Heart right ventricle (tissue), 16 donors: Measurements from ENCODE around the gene MT1H. TPM values are rescaled to one million over a fixed set of nuclear protein-coding genes. Genes with fewer than 3 reads are reported as not detected.
A peak's percentile ranks its signal among the peaks of the same experiment; 100 is the strongest.

Experiments
- ATAC-seq, 8 donors: fragments of 200-7000 bp; cut with Tn5 transposase; one replicate each; pipeline ENCODE4 v1.9.1; 2020; ENCODE audit warnings: mild to moderate bottlenecking in 8 of 8, moderate library complexity in 8 of 8, moderate number of reproducible peaks in 1 of 8
- DNase-seq, 2 donors: peaks; one replicate each; pipeline ENCODE4 v3.0.0-alpha.2; 2020
- H3K27ac ChIP-seq, 10 donors: fragments of 200-600 bp; sonication (generic) in 2 of 10; one replicate each; pipeline versions ENCODE4 v1.5.0 to v1.8.0; 2020 to 2022; ENCODE audit warnings: mild to moderate bottlenecking in 3 of 10
- H3K27me3 ChIP-seq, 7 donors: fragments of 200-600 bp; one replicate each; pipeline ENCODE4 v1.8.0; 2021 to 2022; ENCODE audit warnings: mild to moderate bottlenecking in 2 of 7
- H3K36me3 ChIP-seq, 9 donors: fragments of 200-600 bp; sonication (generic) in 1 of 9; one replicate each; pipeline versions ENCODE4 v1.5.0 to v1.8.0; 2020 to 2022; ENCODE audit warnings: mild to moderate bottlenecking in 2 of 9
- H3K4me1 ChIP-seq, 9 donors: fragments of 200-600 bp; sonication (generic) in 1 of 9; one replicate each; pipeline versions ENCODE4 v1.5.0 to v1.8.0; 2020 to 2022; ENCODE audit warnings: mild to moderate bottlenecking in 4 of 9
- H3K4me3 ChIP-seq, 10 donors: fragments of 200-600 bp; sonication (generic) in 2 of 10; one replicate each; pipeline versions ENCODE4 v1.5.0 to v1.8.0; 2020 to 2022; ENCODE audit warnings: mild to moderate bottlenecking in 7 of 10, moderate library complexity in 2 of 10
- H3K9me3 ChIP-seq, 11 donors: fragments of 200-600 bp in 10 of 11; sonication (generic) in 2 of 11; one replicate each; pipeline versions ENCODE4 v1.5.0 to v1.8.0; 2013 to 2022; ENCODE audit warnings: mild to moderate bottlenecking in 2 of 11, control low read depth in 1 of 11, moderate library complexity in 1 of 11
- CTCF ChIP-seq, 9 donors: fragments of 200-600 bp; sonication (generic) in 2 of 9; IDR thresholded peaks; one replicate each; pipeline versions ENCODE4 v1.5.0 to v1.8.0; 2021 to 2022; ENCODE audit warnings: antibody characterized with exemption in 9 of 9, mild to moderate bottlenecking in 5 of 9, moderate library complexity in 1 of 9
- WGBS, 2 donors: extraction: QIAGEN DNeasy Blood & Tissue Kit; methylation state at CpG; one replicate each; pipeline ENCODE4 v1.1.7; 2013; ENCODE audit warnings: inconsistent platforms in 1 of 2; 5-methylcytosine and 5-hydroxymethylcytosine counted together
- intact Hi-C, 10 donors: fragments of 100-400 bp; cut with DNase I; formaldehyde crosslinking; loops; one replicate each; pipeline versions ENCODE4 v1.11.1 to v1.14.2; 2022
- polyA plus RNA-seq, 2 donors: library from polyadenylated mRNA; stranded (reverse); fragments of 200-250 nt; gene quantifications; one replicate each; pipeline ENCODE4 v1.2.3, GENCODE V29; 2013
- total RNA-seq, 10 donors: library from RNA; stranded (reverse); fragmentation: NEBNext Ultra II Directional in 3 of 10; extraction: Animal tissue kit (Norgen Biotek cat#: 25700) in 3 of 10; gene quantifications; one replicate each; pipeline versions ENCODE4 v1.2.1 to v1.2.4, GENCODE V29; 2021 to 2023
- donor health status: Arrhythmogenic right ventricular cardiomyopathy.
- donor health status: ischemic (EF 13 %, LVEDD 7.1; RV severe dilation, severe dysfunction).
- donor health status: healthy with polysubstance abuse.
- donor health status: DM: no; HTN: yes; CAD: no.
- donor health status: DM: no; HTN: no; CAD: no.
- donor health status: ischemic (EF 25% LVEDD 6.9; RV normal size, moderate dysfunction).
- donor health status: ischemic (EF 25% LVEDD 5.7; RV mildly dilated, moderate dysfunction).
- donor health status: healthy.
- donor health status: DM: yes; HTN: yes; CAD: no.
- donor health status: Ischemic cardiomyopathy.
- donor health status: ischemic (EF 35%, LVEDD 5.7; RV mildly dilated, moderate dysfunction).
- donor health status: nonischemic (EF 11% LVEDD 7.7; RV severe dilation, severe dysfunction).
- donor health status: DM: yes; HTN: yes; CAD: no.
- donor health status: PGD.
- donor health status: ischemic (EF 29% LVEDD 5.4; RV normal size, mild dysfunction).
- donor health status: nonischemic (EF 23%, LVEDD 6.1; RV moderate dilation, normal function).

The MT1H gene
- total and polyA plus RNA-seq, 12 donors = 2.4 TPM; not detected in 11

GRCh38 chr16:56628486-56629350 lies 40.9 kb upstream of the MT1H start:
- no peaks in the 10 kb centered on the region for H3K9me3 ChIP-seq
- 71 to 79% methylated on average over 9 of the region's 9 CpGs for WGBS, 2 donors
- TF ChIP-seq CTCF (IDR thresholded peaks at IDR 0.05) = no peak
- no peak overlapping the region for H3K27ac ChIP-seq
- H3K36me3 ChIP-seq = no peaks in the 10 kb centered on the region
- ATAC-seq (no peak), DNase-seq (no peak)
- H3K4me1 ChIP-seq = peaks cover 0 to 41% (median 22%) of the 10 kb centered on the region in 9 donors
- H3K4me3 ChIP-seq = no peak overlapping the region
- intact Hi-C loops = loop anchor here in 2 of 10 donors (5.0 kb wide), 1 partner anchor 54 kb away; the partner anchor contains the start of gene MT1X (in 2 of the 2)
- H3K27me3 ChIP-seq = peaks cover 0 to 34% (median 0%) of the 10 kb centered on the region in 7 donors

- ATAC-seq = no peak
- intact Hi-C loops = loop anchor here in 2 of 10 donors (5.0 kb wide), 1 partner anchor 53 kb away; the partner anchor contains the start of gene MT1X (in 2 of the 2)
- H3K4me1 ChIP-seq = peaks cover 0 to 41% (median 22%) of the 10 kb centered on the region in 9 donors
- WGBS, 2 donors = 86 to 94% methylated on average over 3 of the region's 3 CpGs
- no peak for TF ChIP-seq CTCF (IDR thresholded peaks at IDR 0.05)
- H3K27me3 ChIP-seq = peaks cover 0 to 42% (median 3%) of the 10 kb centered on the region in 7 donors
- H3K36me3 ChIP-seq = no peaks in the 10 kb centered on the region
- no peak overlapping the region for H3K27ac ChIP-seq
- no peak for DNase-seq
- no peak overlapping the region for H3K4me3 ChIP-seq
- H3K9me3 ChIP-seq = no peaks in the 10 kb centered on the region
Measured at GRCh38 chr16:56629531-56629930, 40.1 kb upstream of the MT1H start.

GRCh38 chr16:56630134-56630533 lies 39.5 kb upstream of the MT1H start:
- Histone ChIP-seq H3K27ac (no peak overlapping the region), H3K36me3 (no peaks in the 10 kb centered on the region), H3K4me3 (no peak overlapping the region), H3K4me1 (peaks cover 0 to 43% (median 22%) of the 10 kb centered on the region in 9 donors), H3K27me3 (peaks cover 0 to 48% (median 9%) of the 10 kb centered on the region in 7 donors), H3K9me3 (no peaks in the 10 kb centered on the region)
- ATAC-seq = no peak
- 77 to 78% methylated on average over 3 of the region's 3 CpGs for WGBS, 2 donors
- intact Hi-C loops = no loop called here
- no peak for DNase-seq
- TF ChIP-seq CTCF (IDR thresholded peaks at IDR 0.05) = no peak

- Histone ChIP-seq H3K9me3 (no peaks in the 10 kb centered on the region), H3K27me3 (peaks cover 3 to 55% (median 19%) of the 10 kb centered on the region in 7 donors), H3K27ac (peak overlapping the region in 5 of 10 donors; percentile 71 to 82 (median 80)), H3K4me3 (no peak overlapping the region), H3K4me1 (peaks cover 0 to 43% (median 24%) of the 10 kb centered on the region in 9 donors), H3K36me3 (no peaks in the 10 kb centered on the region)
- DNase-seq (no peak), ATAC-seq (no peak)
- intact Hi-C loops = no loop called here
- no peak for TF ChIP-seq CTCF (IDR thresholded peaks at IDR 0.05)
- WGBS, 2 donors = 93 to 94% methylated on average over 10 of the region's 10 CpGs
Measured at GRCh38 chr16:56631197-56631596, 38.4 kb upstream of the MT1H start.
